ENCODE data around the gene RC3H2.

The RC3H2 gene

GRCh38 chr9:122904823-122905710, at the start of gene RC3H2:
Gene RC3H2 (minus strand): TSS chr9:122905359. CDS start chr9:122897509, 7,850 bp downstream.
- in situ Hi-C loops (cut with MboI; ENCODE audit: low sequenced_read_pairs), result no loop called here

- in situ Hi-C loops (cut with MboI; ENCODE audit: low sequenced_read_pairs), result no loop called here
Measured at GRCh38 chr9:122954253-122954691, 49.1 kb upstream of the RC3H2 start.

- in situ Hi-C loops (cut with MboI; ENCODE audit: low sequenced_read_pairs), result no loop called here
Measured at GRCh38 chr9:122951056-122951455, 45.9 kb upstream of the RC3H2 start.

- in situ Hi-C loops (cut with MboI; ENCODE audit: low sequenced_read_pairs), result no loop called here
Measured at GRCh38 chr9:122950263-122950662, 45.1 kb upstream of the RC3H2 start.

GRCh38 chr9:122949696-122950095, 44.5 kb upstream of the RC3H2 start:
- in situ Hi-C loops (cut with MboI; ENCODE audit: low sequenced_read_pairs), result no loop called here

- in situ Hi-C loops (cut with MboI; ENCODE audit: low sequenced_read_pairs), result no loop called here
Measured at GRCh38 chr9:122948313-122948712, 43.2 kb upstream of the RC3H2 start.

- in situ Hi-C loops (cut with MboI; ENCODE audit: low sequenced_read_pairs), result no loop called here
Measured at GRCh38 chr9:122946461-122947005, 41.4 kb upstream of the RC3H2 start.

GRCh38 chr9:122944960-122945888, 40.1 kb upstream of the RC3H2 start:
- in situ Hi-C loops (cut with MboI; ENCODE audit: low sequenced_read_pairs), result no loop called here

GRCh38 chr9:122941582-122942234, 36.5 kb upstream of the RC3H2 start:
- in situ Hi-C loops (cut with MboI; ENCODE audit: low sequenced_read_pairs), result no loop called here

- in situ Hi-C loops (cut with MboI; ENCODE audit: low sequenced_read_pairs), result no loop called here
Measured at GRCh38 chr9:122940749-122941581, 35.8 kb upstream of the RC3H2 start, which contains the start of gene RABGAP1. Gene RABGAP1 (plus strand): TSS chr9:122941020. CDS start chr9:122957060, 16,040 bp downstream.

GRCh38 chr9:122940454-122940748, 35.2 kb upstream of the RC3H2 start:
- in situ Hi-C loops (cut with MboI; ENCODE audit: low sequenced_read_pairs), result no loop called here

GRCh38 chr9:122939601-122940000, 34.4 kb upstream of the RC3H2 start:
- in situ Hi-C loops (cut with MboI; ENCODE audit: low sequenced_read_pairs), result no loop called here

- in situ Hi-C loops (cut with MboI; ENCODE audit: low sequenced_read_pairs), result no loop called here
Measured at GRCh38 chr9:122936883-122937282, 31.7 kb upstream of the RC3H2 start.

- in situ Hi-C loops (cut with MboI; ENCODE audit: low sequenced_read_pairs), result no loop called here
Measured at GRCh38 chr9:122936464-122936863, 31.3 kb upstream of the RC3H2 start.

- in situ Hi-C loops (cut with MboI; ENCODE audit: low sequenced_read_pairs), result no loop called here
Measured at GRCh38 chr9:122931226-122932121, 26.3 kb upstream of the RC3H2 start, which contains the start of gene ZBTB26. Gene ZBTB26 (minus strand): TSS chr9:122931512. CDS start chr9:122919934, 11,578 bp downstream.

- in situ Hi-C loops (cut with MboI; ENCODE audit: low sequenced_read_pairs), result no loop called here
Measured at GRCh38 chr9:122930541-122931225, 25.5 kb upstream of the RC3H2 start.

- in situ Hi-C loops (cut with MboI; ENCODE audit: low sequenced_read_pairs), result no loop called here
Measured at GRCh38 chr9:122929796-122930354, 24.7 kb upstream of the RC3H2 start.

GRCh38 chr9:122923947-122924346, 18.8 kb upstream of the RC3H2 start:
- in situ Hi-C loops (cut with MboI; ENCODE audit: low sequenced_read_pairs), result no loop called here

Data from HL-60/S4 (cell line).